ENCODE results near the gene RCC2.

- TF ChIP-seq CTCF (conservative IDR thresholded peaks at IDR 0.05) (no peak), ZFX (IDR thresholded peaks at IDR 0.05) (no peak)
These were observed 41.4 kb downstream of the RCC2 start for GRCh38 chr1:17397910-17398695.

Measured in C4-2B (cell line).